GM23338 (cell line): ENCODE measurements around the gene CACNB4. TPM values are rescaled to one million over a fixed set of nuclear protein-coding genes. Genes with fewer than 3 reads are reported as not detected.

Source experiments
- ATAC-seq: fragments of 200-7000 bp; cut with Tn5 transposase; 3 replicates; pipeline ENCODE4 v1.9.1; 2020
- DNase-seq: peaks from one replicate; pipeline ENCODE4 v3.0.0-alpha.2; 2015; ENCODE audit warnings: low spot score
- H2AFZ ChIP-seq: fragments of 200-600 bp; sonication (generic); 2 replicates; pipeline ENCODE4 v1.8.0; 2016; ENCODE audit warnings: antibody characterized with exemption, mild to moderate bottlenecking, moderate library complexity
- H3F3A ChIP-seq: fragments of 200-600 bp; sonication (generic); replicated peaks from 2 replicates; pipeline ENCODE4 v1.8.0; 2017; ENCODE audit warnings: antibody characterized with exemption, mixed run types, low read depth
- H3K27ac ChIP-seq: fragments of 200-600 bp; sonication (generic); 2 replicates; pipeline ENCODE4 v1.6.1; 2016; ENCODE audit warnings: low read depth
- H3K27me3 ChIP-seq: fragments of 200-600 bp; sonication (generic); 2 replicates; pipeline ENCODE4 v1.8.0; 2016; ENCODE audit warnings: mild to moderate bottlenecking, mixed run types, moderate library complexity; ENCODE audit not compliant: insufficient read depth
- H3K36me3 ChIP-seq: fragments of 200-600 bp; sonication (generic); 2 replicates; pipeline ENCODE4 v1.8.0; 2016; ENCODE audit warnings: mild to moderate bottlenecking; ENCODE audit not compliant: insufficient read depth
- H3K4me1 ChIP-seq: fragments of 200-600 bp; sonication (generic); 2 replicates; pipeline ENCODE4 v1.8.0; 2016; ENCODE audit warnings: mild to moderate bottlenecking, moderate library complexity; ENCODE audit not compliant: insufficient read depth
- H3K4me2 ChIP-seq: fragments of 200-600 bp; sonication (generic); 2 replicates; pipeline ENCODE4 v1.7.1; 2017; ENCODE audit warnings: mixed run types
- H3K4me3 ChIP-seq: fragments of 200-600 bp; sonication (generic); 2 replicates; pipeline ENCODE4 v1.6.1; 2016; ENCODE audit warnings: mixed run types
- H3K79me2 ChIP-seq: fragments of 200-600 bp; sonication (generic); replicated peaks from 2 replicates; pipeline ENCODE4 v1.8.0; 2017; ENCODE audit warnings: mild to moderate bottlenecking; ENCODE audit not compliant: insufficient read depth
- H3K9me2 ChIP-seq: fragments of 200-600 bp; sonication (generic); 2 replicates; pipeline ENCODE4 v1.8.0; 2017; ENCODE audit not compliant: insufficient read depth
- H4K20me1 ChIP-seq: fragments of 200-600 bp; sonication (generic); replicated peaks from 2 replicates; pipeline ENCODE4 v1.8.0; 2017; ENCODE audit warnings: mild to moderate bottlenecking; ENCODE audit not compliant: insufficient read depth
- H3K27ac Mint-ChIP-seq: 2 replicates; pipeline ENCODE4 v1.8.0; 2020; ENCODE audit warnings: inconsistent platforms, mild to moderate bottlenecking, moderate library complexity, mixed read lengths
- H3K27me3 Mint-ChIP-seq: 3 replicates; pipeline ENCODE4 v1.8.0; 2022; ENCODE audit warnings: low read depth, mild to moderate bottlenecking, moderate library complexity, mixed read lengths, inconsistent platforms; ENCODE audit not compliant: insufficient read depth, poor library complexity
- H3K36me3 Mint-ChIP-seq: 3 replicates; pipeline ENCODE4 v1.8.0; 2021; ENCODE audit warnings: low read depth, mild to moderate bottlenecking, inconsistent platforms, moderate library complexity, mixed read lengths
- H3K4me1 Mint-ChIP-seq: 3 replicates; pipeline ENCODE4 v1.8.0; 2020; ENCODE audit warnings: mild to moderate bottlenecking, inconsistent platforms, mixed read lengths
- H3K4me3 Mint-ChIP-seq: 3 replicates; pipeline ENCODE4 v1.8.0; 2021; ENCODE audit warnings: moderate library complexity, mild to moderate bottlenecking, inconsistent platforms, mixed read lengths
- H3K9me3 Mint-ChIP-seq: 3 replicates; pipeline ENCODE4 v1.8.0; 2020; ENCODE audit warnings: moderate library complexity, mild to moderate bottlenecking, inconsistent platforms, mixed read lengths
- CTCF ChIP-seq, 2 experiments: fragments of 200-600 bp in 1 of 2; sonication (generic) in 1 of 2; conservative IDR thresholded peaks; 2 replicates each; pipeline versions ENCODE4 v1.5.1 to v1.6.1; 2016 to 2017; ENCODE audit warnings: antibody characterized with exemption in 2 of 2, low read depth in 2 of 2, mild to moderate bottlenecking in 2 of 2, moderate library complexity in 1 of 2
- ETS1 ChIP-seq: IDR thresholded peaks from 2 replicates; pipeline ENCODE4 v1.6.1; 2016; ENCODE audit warnings: antibody characterized with exemption
- EZH2 ChIP-seq: fragments of 200-600 bp; sonication (generic); IDR thresholded peaks from one replicate; pipeline ENCODE4 v1.8.0; 2017; ENCODE audit warnings: antibody characterized with exemption, mild to moderate bottlenecking, low read depth; ENCODE audit not compliant: unreplicated experiment
- EZH2phosphoT487 ChIP-seq: fragments of 200-600 bp; sonication (generic); IDR thresholded peaks from one replicate; pipeline ENCODE4 v1.8.1; 2018; ENCODE audit warnings: antibody characterized with exemption; ENCODE audit not compliant: unreplicated experiment
- JUNB ChIP-seq: IDR thresholded peaks from one replicate; pipeline ENCODE4 v1.6.1; 2016; ENCODE audit warnings: antibody characterized with exemption; ENCODE audit not compliant: unreplicated experiment
- NANOG ChIP-seq: IDR thresholded peaks from 2 replicates; pipeline ENCODE4 v1.6.1; 2016; ENCODE audit warnings: antibody characterized with exemption, borderline replicate concordance
- POLR2AphosphoS5 ChIP-seq: IDR thresholded peaks from 2 replicates; pipeline ENCODE4 v1.6.1; 2016; ENCODE audit warnings: antibody characterized with exemption, low read depth
- REST ChIP-seq: IDR thresholded peaks from one replicate; pipeline ENCODE4 v1.6.1; 2018; ENCODE audit warnings: antibody characterized with exemption; ENCODE audit not compliant: unreplicated experiment
- STAT1 ChIP-seq: IDR thresholded peaks from one replicate; pipeline ENCODE4 v1.6.1; 2016; ENCODE audit warnings: antibody characterized with exemption; ENCODE audit not compliant: unreplicated experiment
- ZNF114 ChIP-seq: fragments of 250-450 bp; sonication (Bioruptor Pico); IDR thresholded peaks from 2 replicates; pipeline ENCODE4 v1.5.0; 2020; ENCODE audit warnings: mild to moderate bottlenecking, moderate library complexity
- ZNF331 ChIP-seq: fragments of 250-450 bp; sonication (Bioruptor Pico); IDR thresholded peaks from 2 replicates; pipeline ENCODE4 v1.5.0; 2020; ENCODE audit warnings: low read depth, mild to moderate bottlenecking, moderate library complexity
- polyA plus RNA-seq: library from polyadenylated mRNA; unstranded; fragments of >200 nt; fragmentation: Nextera tagmentation; extraction: Ambion mirVana; gene quantifications from 2 replicates; pipeline ENCODE4 v1.2.1, GENCODE V29; 2016
- total RNA-seq: library from RNA; depleted of rRNA; stranded (reverse); fragments of >200 nt; shearing (Covaris generic); gene quantifications from 2 replicates; pipeline ENCODE4 v1.2.3, GENCODE V29; 2014
- TF ChIP-seq, protein P1 (sequence below): fragments of 250-450 bp; sonication (Bioruptor Pico); IDR thresholded peaks from 2 replicates; pipeline ENCODE4 v1.5.0; 2020; ENCODE audit warnings: mild to moderate bottlenecking, moderate library complexity

Gene CACNB4
- total and polyA plus RNA-seq, 2 experiments from 2014 or later: 4.0 to 9.8 TPM

DNA sequence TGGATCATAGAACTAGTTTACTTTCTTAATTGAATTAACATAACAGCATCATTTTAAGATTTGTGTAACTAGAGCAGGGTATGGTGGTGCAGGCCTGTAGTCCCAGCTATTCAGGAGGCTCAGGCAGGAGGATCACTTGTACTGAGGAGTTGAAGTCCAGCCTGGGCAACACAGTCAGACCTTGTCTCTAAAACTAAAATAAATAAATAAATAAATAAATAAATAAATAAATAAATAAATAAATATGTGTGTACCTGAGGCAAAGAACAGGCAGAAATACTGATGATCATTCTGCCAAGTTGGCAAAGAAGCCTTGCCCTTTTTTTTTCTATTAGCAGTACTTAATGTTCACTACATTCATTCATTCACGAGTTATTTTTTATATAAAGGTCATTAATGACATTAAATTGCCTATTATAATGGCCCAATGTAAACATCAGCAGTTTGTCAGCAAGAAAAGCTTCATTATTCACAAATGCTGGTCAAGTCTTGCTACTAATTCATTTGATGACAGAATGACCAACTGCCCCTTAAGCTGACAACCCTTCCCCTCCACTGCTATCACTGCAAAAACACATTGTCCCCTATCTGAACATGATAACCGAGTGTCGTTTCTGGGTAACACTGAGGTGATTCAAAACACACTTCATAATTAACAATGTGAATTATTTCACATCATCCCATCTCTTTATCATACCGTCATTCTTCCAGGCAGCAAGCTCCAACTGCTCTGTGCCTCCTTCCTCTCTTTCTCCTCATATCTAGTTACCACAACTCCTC, 309.6 kb downstream of the CACNB4 start (continued):
- TF ChIP-seq, protein P1, sequence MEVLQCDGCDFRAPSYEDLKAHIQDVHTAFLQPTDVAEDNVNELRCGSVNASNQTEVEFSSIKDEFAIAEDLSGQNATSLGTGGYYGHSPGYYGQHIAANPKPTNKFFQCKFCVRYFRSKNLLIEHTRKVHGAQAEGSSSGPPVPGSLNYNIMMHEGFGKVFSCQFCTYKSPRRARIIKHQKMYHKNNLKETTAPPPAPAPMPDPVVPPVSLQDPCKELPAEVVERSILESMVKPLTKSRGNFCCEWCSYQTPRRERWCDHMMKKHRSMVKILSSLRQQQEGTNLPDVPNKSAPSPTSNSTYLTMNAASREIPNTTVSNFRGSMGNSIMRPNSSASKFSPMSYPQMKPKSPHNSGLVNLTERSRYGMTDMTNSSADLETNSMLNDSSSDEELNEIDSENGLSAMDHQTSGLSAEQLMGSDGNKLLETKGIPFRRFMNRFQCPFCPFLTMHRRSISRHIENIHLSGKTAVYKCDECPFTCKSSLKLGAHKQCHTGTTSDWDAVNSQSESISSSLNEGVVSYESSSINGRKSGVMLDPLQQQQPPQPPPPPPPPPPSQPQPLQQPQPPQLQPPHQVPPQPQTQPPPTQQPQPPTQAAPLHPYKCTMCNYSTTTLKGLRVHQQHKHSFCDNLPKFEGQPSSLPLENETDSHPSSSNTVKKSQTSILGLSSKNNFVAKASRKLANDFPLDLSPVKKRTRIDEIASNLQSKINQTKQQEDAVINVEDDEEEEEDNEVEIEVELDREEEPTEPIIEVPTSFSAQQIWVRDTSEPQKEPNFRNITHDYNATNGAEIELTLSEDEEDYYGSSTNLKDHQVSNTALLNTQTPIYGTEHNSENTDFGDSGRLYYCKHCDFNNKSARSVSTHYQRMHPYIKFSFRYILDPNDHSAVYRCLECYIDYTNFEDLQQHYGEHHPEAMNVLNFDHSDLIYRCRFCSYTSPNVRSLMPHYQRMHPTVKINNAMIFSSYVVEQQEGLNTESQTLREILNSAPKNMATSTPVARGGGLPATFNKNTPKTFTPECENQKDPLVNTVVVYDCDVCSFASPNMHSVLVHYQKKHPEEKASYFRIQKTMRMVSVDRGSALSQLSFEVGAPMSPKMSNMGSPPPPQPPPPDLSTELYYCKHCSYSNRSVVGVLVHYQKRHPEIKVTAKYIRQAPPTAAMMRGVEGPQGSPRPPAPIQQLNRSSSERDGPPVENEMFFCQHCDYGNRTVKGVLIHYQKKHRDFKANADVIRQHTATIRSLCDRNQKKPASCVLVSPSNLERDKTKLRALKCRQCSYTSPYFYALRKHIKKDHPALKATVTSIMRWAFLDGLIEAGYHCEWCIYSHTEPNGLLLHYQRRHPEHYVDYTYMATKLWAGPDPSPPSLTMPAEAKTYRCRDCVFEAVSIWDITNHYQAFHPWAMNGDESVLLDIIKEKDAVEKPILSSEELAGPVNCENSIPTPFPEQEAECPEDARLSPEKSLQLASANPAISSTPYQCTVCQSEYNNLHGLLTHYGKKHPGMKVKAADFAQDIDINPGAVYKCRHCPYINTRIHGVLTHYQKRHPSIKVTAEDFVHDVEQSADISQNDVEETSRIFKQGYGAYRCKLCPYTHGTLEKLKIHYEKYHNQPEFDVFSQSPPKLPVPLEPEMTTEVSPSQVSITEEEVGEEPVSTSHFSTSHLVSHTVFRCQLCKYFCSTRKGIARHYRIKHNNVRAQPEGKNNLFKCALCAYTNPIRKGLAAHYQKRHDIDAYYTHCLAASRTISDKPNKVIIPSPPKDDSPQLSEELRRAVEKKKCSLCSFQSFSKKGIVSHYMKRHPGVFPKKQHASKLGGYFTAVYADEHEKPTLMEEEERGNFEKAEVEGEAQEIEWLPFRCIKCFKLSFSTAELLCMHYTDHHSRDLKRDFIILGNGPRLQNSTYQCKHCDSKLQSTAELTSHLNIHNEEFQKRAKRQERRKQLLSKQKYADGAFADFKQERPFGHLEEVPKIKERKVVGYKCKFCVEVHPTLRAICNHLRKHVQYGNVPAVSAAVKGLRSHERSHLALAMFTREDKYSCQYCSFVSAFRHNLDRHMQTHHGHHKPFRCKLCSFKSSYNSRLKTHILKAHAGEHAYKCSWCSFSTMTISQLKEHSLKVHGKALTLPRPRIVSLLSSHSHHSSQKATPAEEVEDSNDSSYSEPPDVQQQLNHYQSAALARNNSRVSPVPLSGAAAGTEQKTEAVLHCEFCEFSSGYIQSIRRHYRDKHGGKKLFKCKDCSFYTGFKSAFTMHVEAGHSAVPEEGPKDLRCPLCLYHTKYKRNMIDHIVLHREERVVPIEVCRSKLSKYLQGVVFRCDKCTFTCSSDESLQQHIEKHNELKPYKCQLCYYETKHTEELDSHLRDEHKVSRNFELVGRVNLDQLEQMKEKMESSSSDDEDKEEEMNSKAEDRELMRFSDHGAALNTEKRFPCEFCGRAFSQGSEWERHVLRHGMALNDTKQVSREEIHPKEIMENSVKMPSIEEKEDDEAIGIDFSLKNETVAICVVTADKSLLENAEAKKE: no peak

DNA sequence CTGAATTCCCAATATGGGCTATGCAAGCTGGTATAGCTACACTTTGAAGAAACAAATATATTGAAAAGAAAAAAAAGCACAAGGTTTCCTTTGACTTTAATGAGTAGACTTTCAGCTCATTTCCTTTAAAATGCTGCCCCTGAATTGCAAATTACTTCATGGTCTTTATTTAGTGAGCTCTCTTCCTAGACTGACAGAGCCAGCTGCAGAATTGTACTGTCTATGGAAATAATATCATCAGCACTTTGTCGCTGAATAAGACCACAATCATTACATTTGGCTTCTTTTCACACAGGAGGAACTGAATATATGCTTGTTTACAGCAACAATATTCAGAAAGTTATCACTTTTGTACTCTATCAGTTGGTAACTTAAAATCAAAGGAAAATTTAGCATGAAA, 312.4 kb downstream of the CACNB4 start:
- Histone ChIP-seq H4K20me1 (no peaks in the 10 kb centered on the region), H3K4me3 (no peak overlapping the region), H3K4me1 (peaks cover 8% of the 10 kb centered on the region; the same call in 1 of the 2 replicates), H3K4me2 (peak overlapping the region; percentile 1; the same call in 1 of the 2 replicates), H3K27ac (no peak overlapping the region), H3K36me3 (peaks cover 4% of the 10 kb centered on the region; the same call in 1 of the 2 replicates), H3K79me2 (no peaks in the 10 kb centered on the region), H3K27me3 (no peaks in the 10 kb centered on the region), H3F3A (no peaks in the 10 kb centered on the region), H3K9me2 (no peaks in the 10 kb centered on the region), H2AFZ (no peak overlapping the region)
- H3K27me3 Mint-ChIP-seq: no peaks in the 10 kb centered on the region
- no peak overlapping the region for H3K4me3 Mint-ChIP-seq
- no peak for DNase-seq
- peaks cover 6% of the 10 kb centered on the region; the same call in 2 of the 3 replicates for H3K4me1 Mint-ChIP-seq
- ATAC-seq: no peak
- no peaks in the 10 kb centered on the region for H3K9me3 Mint-ChIP-seq
- H3K36me3 Mint-ChIP-seq: peaks cover 3% of the 10 kb centered on the region
- peak overlapping the region; percentile 79 for H3K27ac Mint-ChIP-seq
- TF ChIP-seq ZNF114 (CRISPR knock-in tag): no peak
- TF ChIP-seq NANOG: no peak
- TF ChIP-seq ETS1: no peak
- TF ChIP-seq STAT1: no peak
- TF ChIP-seq JUNB: no peak
- no peak for TF ChIP-seq ZNF331
- TF ChIP-seq EZH2: no peak
- TF ChIP-seq POLR2AphosphoS5: no peak
- TF ChIP-seq EZH2phosphoT487: no peak
- TF ChIP-seq REST: no peak
- no peak for TF ChIP-seq CTCF (conservative IDR thresholded peaks at IDR 0.05; ENCODE audit: low read depth in 2 of 2)
